IPS DF 6.9 (cell line): ENCODE data around the gene EHMT1.

Experiments used
- DNase-seq: peaks from one replicate; pipeline ENCODE4 v3.0.0-alpha.2; 2013; ENCODE audit warnings: low read depth, low spot score
- H3K27ac ChIP-seq: one replicate; pipeline ENCODE4 v1.5.1; 2013; ENCODE audit warnings: low read length, control low read depth
- H3K27me3 ChIP-seq: 2 replicates; pipeline ENCODE4 v1.6.1; 2013; ENCODE audit warnings: mild to moderate bottlenecking, low read length; ENCODE audit not compliant: control insufficient read depth, insufficient read depth
- H3K36me3 ChIP-seq: 2 replicates; pipeline ENCODE4 v1.6.1; 2013; ENCODE audit warnings: low read length; ENCODE audit not compliant: control insufficient read depth, insufficient read depth
- H3K4me1 ChIP-seq: 2 replicates; pipeline ENCODE4 v1.6.1; 2013; ENCODE audit warnings: low read length; ENCODE audit not compliant: control insufficient read depth, insufficient read depth
- H3K4me3 ChIP-seq: 2 replicates; pipeline ENCODE4 v1.5.1; 2013; ENCODE audit warnings: mild to moderate bottlenecking, low read length
- H3K9me3 ChIP-seq: 2 replicates; pipeline ENCODE4 v1.6.1; 2013; ENCODE audit warnings: low read length, inconsistent platforms; ENCODE audit not compliant: control insufficient read depth, insufficient read depth
- WGBS: extraction: QIAGEN DNeasy Blood & Tissue Kit; methylation state at CpG from one replicate; pipeline ENCODE4 v1.1.7; 2013; ENCODE audit warnings: mixed read lengths, missing lambda C conversion rate; ENCODE audit not compliant: insufficient read length, insufficient coverage; 5-methylcytosine and 5-hydroxymethylcytosine counted together

The EHMT1 gene

DNA sequence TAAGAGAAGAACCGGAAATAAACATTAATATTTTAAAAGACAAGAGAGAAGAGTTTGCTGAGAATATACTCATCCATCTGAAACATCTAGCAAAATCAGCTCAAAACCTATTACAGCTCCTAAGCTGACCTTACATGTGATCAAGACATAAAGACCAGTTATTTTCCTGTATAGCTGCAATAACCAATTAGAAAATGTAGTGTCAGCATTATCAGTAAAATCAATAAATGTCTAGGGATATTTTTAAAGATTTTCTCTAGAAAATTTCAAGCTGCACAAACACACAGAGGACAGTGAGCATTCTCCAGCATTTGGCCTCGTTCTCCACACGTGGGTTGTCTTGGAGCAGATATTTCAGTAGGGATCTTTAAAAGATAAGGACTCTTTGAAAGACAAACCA is 131.2 kb downstream of the EHMT1 start:
- Histone ChIP-seq H3K27ac (no peak overlapping the region), H3K9me3 (no peaks in the 10 kb centered on the region), H3K4me1 (no peaks in the 10 kb centered on the region), H3K4me3 (no peak overlapping the region), H3K27me3 (no peaks in the 10 kb centered on the region), H3K36me3 (peaks cover 16% of the 10 kb centered on the region)
- WGBS, result no CpG with 5 or more reads among the region's 3 CpGs
- no peak for DNase-seq

DNA sequence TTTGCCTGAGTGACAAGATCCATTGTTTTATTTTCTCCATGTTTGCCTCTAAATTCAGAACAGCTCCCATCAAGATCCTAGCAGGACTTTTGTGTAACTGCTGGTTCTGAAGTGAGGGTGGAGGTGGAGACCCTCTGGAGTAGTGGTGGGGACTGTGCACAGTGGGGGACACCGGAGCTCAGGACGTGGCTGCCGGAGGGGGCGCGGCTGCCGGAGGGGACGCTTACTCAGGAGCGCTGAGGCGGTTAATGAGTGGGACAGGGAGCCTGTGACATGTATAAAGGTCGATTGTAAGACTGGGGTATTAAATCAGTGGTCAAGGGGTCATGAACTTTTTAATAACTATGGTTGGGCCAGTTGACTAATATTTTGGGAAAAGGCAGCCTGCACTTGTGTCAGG is 131.8 kb downstream of the EHMT1 start:
- H3K36me3 ChIP-seq, result peaks cover 14% of the 10 kb centered on the region
- no peaks in the 10 kb centered on the region for H3K4me1 ChIP-seq
- H3K27me3 ChIP-seq, result no peaks in the 10 kb centered on the region
- H3K4me3 ChIP-seq, result no peak overlapping the region
- no CpG with 5 or more reads among the region's 10 CpGs for WGBS
- DNase-seq, result no peak
- no peaks in the 10 kb centered on the region for H3K9me3 ChIP-seq
- no peak overlapping the region for H3K27ac ChIP-seq

DNA sequence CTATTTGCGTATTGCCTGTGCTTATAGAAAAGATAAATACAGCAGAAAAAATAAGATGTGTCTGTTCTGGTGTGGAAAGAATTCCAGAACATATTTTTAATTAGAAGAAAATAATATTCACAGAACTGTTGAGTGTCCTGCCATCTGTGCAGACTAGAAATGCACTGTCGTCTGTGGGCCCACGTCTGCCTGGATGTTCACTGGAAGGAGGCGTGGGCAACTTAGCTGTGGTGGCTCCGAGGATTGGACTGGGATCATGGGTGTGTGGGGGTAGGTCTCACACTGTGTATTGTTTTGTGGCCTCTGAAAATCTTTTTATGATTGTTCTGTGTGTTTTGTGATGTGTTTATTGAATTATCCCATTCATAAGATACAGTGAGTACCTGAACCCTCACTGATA is 132.8 kb downstream of the EHMT1 start:
- Histone ChIP-seq H3K4me3 (no peak overlapping the region), H3K4me1 (no peaks in the 10 kb centered on the region), H3K9me3 (no peaks in the 10 kb centered on the region), H3K27ac (no peak overlapping the region), H3K27me3 (no peaks in the 10 kb centered on the region), H3K36me3 (peaks cover 13% of the 10 kb centered on the region; the same call in 1 of the 2 replicates)
- WGBS, result no CpG with 5 or more reads among the region's 5 CpGs
- DNase-seq, result no peak

DNA sequence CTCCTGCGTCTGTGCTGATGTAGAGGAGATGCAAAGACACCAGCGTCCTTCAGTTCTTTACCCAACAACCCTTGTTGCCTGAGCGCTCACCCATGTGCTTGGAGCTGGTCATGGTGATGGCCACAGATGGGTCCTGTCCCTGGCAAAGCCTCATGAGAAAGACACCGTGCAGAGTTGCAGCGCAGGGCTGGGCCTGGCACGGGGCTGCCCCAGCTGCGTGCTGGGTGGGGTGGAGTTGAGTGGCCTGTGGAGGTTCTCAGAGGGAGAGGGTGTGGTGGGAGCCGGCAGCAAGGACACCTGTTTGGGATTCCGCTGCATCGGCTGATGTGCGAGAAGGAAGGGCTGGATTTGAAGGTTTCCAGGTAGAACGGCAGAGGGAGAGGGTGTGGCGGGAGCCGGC is 133.6 kb downstream of the EHMT1 start:
- DNase-seq, result no peak
- Histone ChIP-seq H3K27ac (no peak overlapping the region), H3K4me3 (no peak overlapping the region), H3K9me3 (no peaks in the 10 kb centered on the region), H3K4me1 (no peaks in the 10 kb centered on the region), H3K27me3 (no peaks in the 10 kb centered on the region), H3K36me3 (peaks cover 13% of the 10 kb centered on the region; the same call in 1 of the 2 replicates)
- WGBS, result no CpG with 5 or more reads among the region's 14 CpGs

DNA sequence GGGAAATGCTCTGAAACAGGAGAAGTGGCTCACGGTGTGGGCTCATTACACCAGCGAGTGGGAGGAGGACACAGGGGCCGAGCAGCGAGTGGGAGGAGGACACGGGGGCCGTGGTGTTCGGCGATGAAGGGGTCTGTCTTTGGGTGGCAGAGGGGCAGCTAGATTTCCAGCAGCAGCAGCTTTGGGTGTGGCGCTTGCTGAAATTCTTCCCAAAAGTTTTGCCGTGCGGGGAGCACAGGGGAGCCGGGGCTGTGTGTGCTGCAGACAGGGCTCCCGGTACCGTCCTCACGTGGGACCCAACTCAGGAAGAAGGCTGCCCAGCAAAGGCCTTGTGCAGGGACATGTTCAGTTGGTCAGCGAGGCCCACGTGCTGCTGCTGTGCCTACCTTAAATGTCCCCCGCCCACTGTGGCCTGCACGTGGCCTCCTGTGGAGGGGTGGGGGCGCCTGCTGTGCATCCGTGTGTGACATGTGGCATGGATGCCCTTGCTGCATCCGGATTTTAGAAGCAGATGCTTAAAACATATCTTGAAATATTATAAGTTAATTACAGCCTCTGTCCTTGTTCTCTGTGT is 134.5 kb downstream of the EHMT1 start:
- WGBS, result no CpG with 5 or more reads among the region's 22 CpGs
- Histone ChIP-seq H3K36me3 (peaks cover 19% of the 10 kb centered on the region; the same call in 1 of the 2 replicates), H3K27me3 (no peaks in the 10 kb centered on the region), H3K27ac (no peak overlapping the region), H3K9me3 (no peaks in the 10 kb centered on the region), H3K4me3 (no peak overlapping the region), H3K4me1 (no peaks in the 10 kb centered on the region)
- no peak for DNase-seq

DNA sequence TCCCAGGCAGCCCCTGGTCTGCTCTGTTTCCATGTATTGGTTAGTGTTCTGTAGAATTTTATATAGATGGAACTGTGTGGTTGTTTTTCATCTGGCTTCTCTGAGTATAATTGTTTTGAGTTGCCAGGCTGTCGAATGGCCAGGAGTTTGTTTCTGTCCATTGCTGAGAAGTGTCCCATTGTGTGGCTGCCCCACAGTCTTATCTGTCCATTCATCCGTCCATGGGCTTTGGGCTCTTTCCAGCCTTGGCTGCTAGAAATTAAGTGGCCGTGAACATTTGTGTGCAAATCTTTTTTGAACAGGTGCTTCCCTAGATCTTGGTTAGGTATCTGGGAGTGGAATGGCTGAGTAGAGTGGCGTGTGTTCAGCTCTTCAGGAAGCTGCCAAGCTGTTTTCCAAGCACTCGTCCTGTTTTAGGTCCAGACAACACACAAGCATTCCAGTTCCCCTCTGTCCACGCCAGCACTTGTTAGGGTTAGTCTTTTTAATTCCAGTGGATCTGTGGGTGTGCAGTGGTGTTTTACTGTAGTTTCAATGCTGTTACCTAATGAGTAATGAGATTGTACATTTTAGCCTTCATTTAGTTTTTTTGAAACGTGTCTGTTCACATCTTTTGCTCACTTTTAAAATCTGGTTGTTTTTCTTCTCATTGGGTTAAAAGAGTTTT is 136.6 kb downstream of the EHMT1 start:
- H3K4me3 ChIP-seq, result no peak overlapping the region
- H3K27me3 ChIP-seq, result no peaks in the 10 kb centered on the region
- no CpG with 5 or more reads among the region's 7 CpGs for WGBS
- no peak overlapping the region for H3K27ac ChIP-seq
- H3K4me1 ChIP-seq, result no peaks in the 10 kb centered on the region
- DNase-seq, result no peak
- peaks cover 29% of the 10 kb centered on the region for H3K36me3 ChIP-seq
- no peaks in the 10 kb centered on the region for H3K9me3 ChIP-seq

DNA sequence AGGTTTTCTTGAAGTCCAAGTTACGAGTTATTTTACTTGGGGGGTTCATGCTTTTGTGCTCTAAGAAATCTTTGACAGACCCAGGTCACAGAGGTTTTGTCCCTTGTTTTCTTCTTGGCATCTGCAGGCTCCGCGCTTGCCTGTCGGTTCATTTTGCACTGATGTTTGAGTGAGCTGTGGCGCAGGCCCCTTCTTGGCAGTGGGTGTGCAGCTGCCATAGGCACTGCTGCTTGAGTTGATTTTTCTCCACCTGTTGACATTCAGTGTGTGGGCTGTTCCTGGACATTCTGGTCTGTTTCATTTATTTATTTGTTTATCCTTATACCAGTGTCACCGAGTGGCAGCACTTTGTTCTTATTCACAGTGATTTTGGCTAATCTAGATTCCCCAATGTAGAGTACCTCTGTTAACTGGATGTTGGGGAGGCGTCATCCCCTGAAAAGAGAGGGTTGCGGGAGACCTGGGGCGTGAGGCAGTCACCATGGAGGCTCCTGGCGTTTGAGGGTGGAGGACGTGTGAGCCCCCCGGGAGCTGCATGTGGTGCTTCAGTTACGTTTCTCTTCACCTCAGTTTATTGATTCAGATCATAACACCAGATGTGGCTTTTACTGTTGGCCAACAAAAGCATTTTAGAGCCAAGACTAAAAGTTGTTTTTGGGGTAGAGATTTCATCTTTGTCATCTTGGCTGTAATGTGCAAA is 137.4 kb downstream of the EHMT1 start:
- Histone ChIP-seq H3K9me3 (no peaks in the 10 kb centered on the region), H3K4me1 (no peaks in the 10 kb centered on the region), H3K4me3 (no peak overlapping the region), H3K27ac (no peak overlapping the region), H3K27me3 (no peaks in the 10 kb centered on the region), H3K36me3 (peaks cover 29% of the 10 kb centered on the region)
- WGBS, result no CpG with 5 or more reads among the region's 13 CpGs
- DNase-seq, result no peak

DNA sequence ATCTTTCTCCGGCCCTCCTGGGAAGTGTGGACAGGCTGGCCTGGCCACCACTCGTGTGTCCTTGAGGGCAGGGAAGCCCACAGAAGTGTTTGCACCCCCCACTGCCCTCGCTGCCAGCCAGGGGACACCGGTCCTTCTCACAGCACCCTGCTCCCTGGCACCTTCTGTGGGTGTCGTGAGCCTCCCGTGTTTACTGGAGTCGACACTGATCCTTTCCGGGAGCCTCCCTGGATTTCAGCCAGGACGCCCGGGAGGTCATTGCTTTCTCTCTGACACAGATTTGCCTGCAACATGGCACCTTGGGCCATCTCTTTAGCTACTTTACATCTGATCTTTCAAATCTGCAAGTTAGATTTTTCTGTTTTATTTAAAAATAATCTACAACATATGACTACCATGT is 138.3 kb downstream of the EHMT1 start:
- no peaks in the 10 kb centered on the region for H3K9me3 ChIP-seq
- H3K27ac ChIP-seq, result no peak overlapping the region
- no peak overlapping the region for H3K4me3 ChIP-seq
- no peak for DNase-seq
- H3K27me3 ChIP-seq, result no peaks in the 10 kb centered on the region
- H3K4me1 ChIP-seq, result no peaks in the 10 kb centered on the region
- peaks cover 26% of the 10 kb centered on the region for H3K36me3 ChIP-seq
- no CpG with 5 or more reads among the region's 10 CpGs for WGBS

DNA sequence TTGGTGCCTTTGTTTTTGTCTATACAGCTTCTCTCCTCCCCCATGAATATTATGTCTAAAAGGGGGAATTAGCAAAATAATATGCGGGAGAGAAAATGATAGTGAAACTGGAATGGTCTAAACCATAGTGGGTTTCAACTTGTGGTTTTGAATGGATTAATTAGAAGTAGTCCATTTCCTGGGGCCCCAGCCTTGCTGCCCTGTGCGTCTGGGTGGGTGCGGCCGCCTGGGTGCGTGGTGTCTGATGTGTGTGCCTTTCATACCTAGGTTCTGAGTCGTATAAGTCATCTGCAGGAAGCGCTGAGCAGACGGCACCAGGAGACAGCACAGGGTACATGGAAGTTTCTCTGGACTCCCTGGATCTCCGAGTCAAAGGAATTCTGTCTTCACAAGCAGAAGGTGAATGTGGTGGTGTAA is 138.8 kb downstream of the EHMT1 start:
- peaks cover 27% of the 10 kb centered on the region for H3K36me3 ChIP-seq
- no peaks in the 10 kb centered on the region for H3K9me3 ChIP-seq
- no peaks in the 10 kb centered on the region for H3K4me1 ChIP-seq
- no peak overlapping the region for H3K27ac ChIP-seq
- WGBS, result 100% methylated on average over 1 of the region's 9 CpGs
- H3K27me3 ChIP-seq, result no peaks in the 10 kb centered on the region
- DNase-seq, result no peak
- no peak overlapping the region for H3K4me3 ChIP-seq

DNA sequence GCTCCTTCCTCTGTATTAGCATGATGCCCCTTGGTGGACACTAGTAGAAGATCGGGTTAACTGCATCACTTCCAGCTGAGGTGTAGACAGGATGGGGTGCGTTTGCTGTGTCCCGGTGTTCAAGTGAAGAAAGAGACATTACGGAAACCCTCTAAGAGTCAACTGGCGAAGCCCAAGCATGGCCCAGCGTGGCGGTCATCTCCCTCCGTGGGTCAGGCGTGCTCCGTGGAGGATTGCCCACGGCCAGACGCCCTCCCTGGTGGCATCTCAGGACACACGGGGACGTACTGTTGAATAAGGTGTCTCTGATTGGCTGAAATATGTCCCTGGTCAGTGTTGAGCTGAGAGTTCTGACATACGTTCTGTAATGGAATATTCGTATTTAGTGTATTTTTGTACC is 139.3 kb downstream of the EHMT1 start:
- no peak overlapping the region for H3K27ac ChIP-seq
- H3K9me3 ChIP-seq, result no peaks in the 10 kb centered on the region
- H3K27me3 ChIP-seq, result no peaks in the 10 kb centered on the region
- peaks cover 30% of the 10 kb centered on the region for H3K36me3 ChIP-seq
- no peaks in the 10 kb centered on the region for H3K4me1 ChIP-seq
- no CpG with 5 or more reads among the region's 16 CpGs for WGBS
- DNase-seq, result no peak
- no peak overlapping the region for H3K4me3 ChIP-seq
